ENCODE data around the gene COMMD10.

Gene COMMD10

DNA sequence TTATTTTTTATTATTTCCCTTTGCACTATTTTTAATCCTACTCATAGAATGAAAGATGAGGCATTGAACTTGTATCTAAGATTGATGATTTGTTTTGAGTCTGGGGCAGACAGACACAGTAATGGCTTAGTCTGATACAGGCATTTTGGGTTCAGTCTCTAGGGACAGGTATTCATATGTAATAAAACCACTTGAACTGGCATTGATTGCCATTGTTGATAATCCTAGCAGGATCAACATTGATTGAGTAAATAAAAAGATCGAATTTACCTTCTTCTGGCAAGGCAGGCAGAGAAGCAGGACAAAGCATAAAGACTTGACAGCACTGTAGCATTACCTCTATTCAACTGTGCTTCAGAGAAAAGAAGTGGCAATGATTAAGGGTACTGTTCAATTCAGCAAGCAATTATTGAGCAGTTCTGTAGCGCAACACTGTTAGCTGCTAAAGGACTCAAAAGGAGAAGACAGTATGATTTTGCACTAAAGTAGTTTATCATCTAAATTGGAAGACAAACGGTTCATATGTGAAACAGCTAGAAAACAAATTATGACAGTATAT is 144.4 kb downstream of the COMMD10 start:
- DNase-seq = no peak

DNA sequence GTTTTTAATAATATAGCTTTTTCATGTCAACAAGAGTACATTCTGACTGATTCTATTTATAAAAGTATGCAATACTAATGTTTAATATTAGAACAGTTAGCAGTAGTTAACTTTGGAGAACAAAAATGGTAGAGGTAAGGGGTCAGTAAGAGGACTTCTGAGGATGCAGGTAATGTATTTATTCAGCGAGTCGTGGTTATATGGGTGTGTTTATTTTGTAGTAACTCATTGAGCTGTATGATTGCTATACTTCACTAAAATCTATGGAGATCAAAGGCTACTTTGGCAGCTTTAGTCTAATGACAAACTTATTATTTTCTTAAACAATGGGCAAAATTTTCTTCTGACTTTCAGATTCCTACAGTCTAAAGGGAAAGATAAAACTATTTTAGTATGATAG is 146.5 kb downstream of the COMMD10 start:
- no peak for DNase-seq

DNA sequence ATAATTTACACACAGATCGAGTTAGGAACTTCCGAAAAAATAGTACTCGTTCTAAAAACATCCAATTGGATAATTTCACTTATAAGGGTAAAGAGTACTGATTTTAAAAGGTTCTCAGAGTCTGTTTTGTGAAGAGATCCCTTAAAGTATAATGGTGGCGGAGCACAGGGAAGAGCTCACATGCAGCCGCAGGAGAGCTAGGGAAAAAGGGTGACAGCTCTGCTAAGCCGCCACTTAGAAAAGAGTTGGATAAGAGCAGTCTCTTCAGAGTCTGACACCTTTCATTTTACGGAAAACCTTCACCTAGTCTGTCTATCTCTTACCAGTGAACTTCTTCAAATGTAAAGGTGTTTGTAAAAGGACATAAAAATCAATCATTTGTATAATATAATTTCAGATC is 149.9 kb downstream of the COMMD10 start:
- no peak for DNase-seq

DNA sequence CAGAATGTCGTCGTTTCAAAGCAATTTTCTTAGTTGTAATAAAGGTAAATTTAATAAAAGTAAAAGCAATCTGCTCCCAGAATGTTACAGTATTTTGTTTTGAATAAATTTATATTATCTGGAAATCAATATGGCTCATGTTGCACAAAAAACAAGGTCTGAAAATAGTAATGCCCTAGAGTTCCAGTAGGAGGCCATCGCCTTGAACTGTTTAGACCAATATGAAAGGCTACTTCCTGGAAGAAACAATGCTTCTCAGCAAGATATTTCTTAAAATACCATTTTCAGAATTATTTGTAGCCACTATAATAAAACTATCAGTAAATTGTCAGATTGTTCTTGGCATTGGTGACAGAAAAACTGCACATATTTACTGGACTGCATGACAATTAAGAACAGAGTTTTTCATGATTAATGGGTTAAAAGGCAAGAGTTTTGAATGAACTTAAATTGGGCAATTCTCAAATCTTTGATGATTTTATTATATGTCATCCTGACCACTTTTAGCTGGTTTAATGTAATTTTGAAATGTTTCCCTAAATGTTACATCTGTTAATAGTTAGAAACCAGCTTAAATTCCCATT is 153.2 kb downstream of the COMMD10 start:
- no peak for DNase-seq

DNA sequence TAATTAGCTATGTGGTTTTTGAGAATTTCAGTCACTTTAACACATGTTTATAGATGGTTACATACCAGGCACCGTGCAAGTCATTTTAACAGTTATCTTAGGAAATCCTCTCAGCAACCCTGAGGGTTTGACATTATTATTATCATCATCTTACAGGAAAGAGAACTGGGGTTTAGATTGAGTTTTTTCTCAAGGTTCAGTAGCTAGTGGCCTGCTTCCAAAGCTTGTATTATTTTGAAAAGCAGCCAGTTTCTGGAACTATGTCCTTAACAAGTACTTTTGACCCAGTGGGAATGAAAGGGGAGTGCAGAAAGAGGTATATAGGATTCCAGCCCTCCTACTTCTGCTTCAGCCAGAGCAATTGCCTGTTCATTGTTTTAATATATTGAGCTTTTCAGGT is 157.5 kb downstream of the COMMD10 start:
- DNase-seq = no peak

DNA sequence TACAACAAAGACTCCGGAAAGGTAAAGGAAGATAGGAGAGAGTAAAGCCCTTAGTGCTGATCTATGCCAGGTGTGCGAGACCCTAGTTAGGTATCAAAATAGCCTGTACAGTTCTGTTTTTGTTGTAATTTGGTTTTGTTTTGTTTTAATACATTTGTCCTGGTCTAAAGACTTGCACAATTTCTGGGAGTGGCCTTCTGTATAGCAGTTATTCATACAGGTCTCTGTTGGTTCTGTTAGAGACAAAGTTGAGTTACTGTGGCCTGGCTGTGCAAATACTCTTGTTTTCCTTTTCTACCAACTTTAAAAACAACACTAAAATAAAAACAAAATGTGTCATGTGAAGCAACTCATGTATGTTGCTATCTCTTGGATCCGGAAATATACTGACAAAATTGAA is 163.6 kb downstream of the COMMD10 start:
- DNase-seq = no peak

DNA sequence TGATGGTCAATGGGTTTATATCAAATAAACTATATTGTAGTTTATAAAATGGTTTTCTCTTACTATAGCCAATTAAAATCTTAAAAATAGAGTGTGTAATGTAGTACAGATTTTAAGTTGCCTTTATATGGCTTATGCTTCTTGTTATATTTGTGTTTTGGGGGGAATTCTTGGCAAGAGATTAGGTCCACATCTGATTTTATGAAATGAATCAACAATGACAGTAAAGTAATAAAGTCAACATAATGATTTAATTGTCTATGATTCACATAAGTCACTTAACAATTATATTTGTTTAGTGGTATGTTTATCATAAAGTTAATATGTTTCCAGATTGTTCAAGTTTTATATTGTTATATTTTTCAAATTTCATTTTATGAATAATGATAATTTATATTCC is 164.8 kb downstream of the COMMD10 start:
- no peak for DNase-seq

DNA sequence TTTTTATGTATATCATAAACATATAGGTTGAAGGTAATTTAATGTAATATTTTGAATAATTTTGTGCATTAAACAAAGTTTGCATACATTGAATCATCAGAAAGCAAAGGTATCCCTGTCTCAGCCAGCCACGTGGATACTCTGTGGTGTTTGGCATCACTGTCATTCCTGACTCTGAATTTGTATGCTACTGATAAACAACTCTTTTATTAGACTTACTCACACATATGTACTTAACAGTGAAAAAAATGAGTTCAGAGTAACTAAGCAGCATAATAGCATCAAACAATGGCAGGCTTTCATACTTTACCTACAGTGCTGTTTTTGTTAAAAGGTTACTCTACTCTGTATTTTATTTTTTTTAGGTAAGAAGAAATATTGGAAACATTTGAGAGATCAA is 171.9 kb downstream of the COMMD10 start:
- DNase-seq = no peak

DNA sequence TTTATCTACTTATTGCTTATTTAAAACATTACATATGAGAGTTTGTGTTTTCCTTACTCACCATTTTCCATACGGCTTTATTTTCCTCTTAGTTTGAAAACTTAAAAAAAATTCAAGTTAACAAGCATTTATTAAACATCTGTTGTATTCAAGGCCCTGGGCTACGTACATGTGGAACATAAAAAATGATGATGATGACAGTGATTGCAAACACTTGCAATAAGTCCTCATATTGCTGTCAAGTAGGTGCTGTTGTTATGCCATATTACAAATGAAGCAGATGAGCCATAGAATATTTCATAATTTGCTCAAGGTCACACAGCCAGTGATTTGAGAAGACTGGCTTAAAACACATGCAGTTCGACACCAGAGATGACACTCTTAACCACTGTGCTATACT is 180.6 kb downstream of the COMMD10 start:
- no peak for DNase-seq

DNA sequence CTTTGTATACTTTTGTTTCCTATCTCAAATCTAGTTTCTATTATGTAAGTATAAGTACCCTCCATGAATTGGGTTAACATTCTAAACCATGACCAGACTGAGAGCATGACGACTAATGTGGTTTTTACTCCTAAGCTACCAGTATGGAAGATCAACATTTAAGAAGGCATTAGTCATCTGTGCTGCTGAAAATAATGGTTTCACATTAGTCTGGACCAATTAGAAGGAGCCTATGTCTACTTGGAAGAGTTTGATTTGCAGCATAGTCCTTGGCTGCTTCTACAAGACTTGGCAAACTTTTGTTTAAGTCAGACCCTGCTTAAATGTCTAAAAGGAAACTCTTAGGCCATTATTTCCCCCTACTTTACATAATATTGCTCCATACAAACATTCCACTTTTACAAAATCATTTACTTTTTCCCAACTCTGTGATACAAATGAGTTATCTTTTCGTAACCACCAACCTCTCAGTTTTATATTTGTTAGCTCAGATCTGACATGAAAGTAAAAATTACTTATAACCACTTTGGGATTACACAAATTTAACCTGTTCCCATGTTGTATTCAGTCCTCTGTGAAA is 186.7 kb downstream of the COMMD10 start:
- no peak for DNase-seq

DNA sequence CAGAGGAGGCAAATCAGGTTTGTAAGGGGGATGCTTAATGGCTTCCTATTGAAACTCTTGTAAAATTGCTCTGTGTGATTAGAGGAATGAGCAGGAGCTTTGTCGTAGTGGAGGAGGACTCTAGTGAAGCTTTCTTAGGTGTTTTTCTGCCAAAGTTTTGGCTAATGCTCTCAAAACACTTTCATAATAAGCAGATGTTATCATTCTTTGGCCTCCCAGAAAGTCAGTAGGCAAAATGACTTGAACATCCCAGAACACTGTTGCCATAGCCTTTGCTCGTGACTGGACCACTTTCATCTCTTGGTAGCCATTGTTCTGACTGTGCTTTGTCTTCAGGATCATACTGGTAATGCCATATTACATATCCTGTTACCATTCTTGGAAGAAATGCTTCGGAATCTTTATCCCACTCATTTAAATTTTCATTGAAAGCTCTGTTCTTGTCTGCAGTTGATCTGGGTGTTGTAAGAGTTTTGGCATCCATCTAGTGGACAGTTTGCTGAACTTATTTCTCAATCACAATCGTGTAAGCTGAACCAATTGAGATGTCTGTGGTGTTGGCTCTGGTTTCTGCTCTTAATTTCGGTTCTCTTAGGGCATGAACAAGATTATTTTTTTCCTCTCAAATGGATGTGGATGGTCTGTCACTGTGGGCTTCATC is 187.6 kb downstream of the COMMD10 start:
- no peak for DNase-seq

DNA sequence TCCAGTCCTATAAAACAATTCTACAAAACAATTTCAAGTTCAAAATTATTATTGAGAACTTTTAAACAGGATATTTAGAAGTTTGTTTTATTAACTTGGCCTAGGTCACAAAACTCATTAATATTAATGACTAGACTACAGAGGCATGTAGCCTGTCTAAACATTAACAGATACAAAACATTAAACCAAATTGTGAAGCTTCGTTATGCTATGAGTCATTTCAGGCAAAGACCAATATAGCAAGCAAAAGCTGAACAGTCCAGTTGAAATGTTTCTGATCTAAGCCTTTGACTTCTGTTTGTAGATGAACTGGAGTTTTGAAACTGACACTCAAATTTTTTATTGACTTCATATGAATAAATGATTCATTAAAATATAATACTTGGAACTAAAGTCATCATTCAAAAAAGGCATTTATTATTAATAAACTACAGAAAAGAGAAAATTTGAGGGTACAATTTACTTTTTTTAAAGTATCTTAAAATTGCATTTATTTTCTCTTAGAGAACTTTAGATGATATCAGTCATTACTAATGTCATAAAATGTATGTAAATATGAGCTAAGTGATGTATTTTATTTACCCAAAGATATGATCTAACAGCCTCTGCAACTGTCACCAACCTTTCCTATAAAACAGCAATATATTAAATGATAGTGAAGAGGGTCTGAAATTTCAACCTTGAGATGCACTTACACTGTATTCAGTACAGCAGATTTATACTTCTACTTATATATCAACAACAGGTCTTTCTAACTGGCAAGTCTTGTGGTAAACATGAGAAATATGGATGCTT is 188.8 kb downstream of the COMMD10 start:
- no peak for DNase-seq

DNA sequence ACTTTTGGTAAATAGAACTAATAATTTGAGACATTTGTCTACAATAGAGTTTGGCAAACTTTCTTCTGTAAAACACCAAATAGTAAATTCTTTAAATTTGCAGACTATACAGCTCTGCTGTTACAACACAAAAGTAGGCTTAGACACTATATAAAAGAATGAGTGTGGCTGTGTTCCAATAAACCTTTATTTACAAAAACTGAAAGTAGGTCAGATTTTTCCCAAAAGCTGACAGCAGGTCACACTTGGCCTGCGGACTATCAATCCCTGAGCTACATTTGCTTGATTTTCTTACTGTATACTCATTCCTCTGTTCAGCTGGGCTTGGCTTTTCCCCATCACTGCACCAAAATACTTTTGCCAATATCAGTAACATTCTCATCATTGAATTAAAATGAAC is 189.4 kb downstream of the COMMD10 start:
- DNase-seq = no peak

DNA sequence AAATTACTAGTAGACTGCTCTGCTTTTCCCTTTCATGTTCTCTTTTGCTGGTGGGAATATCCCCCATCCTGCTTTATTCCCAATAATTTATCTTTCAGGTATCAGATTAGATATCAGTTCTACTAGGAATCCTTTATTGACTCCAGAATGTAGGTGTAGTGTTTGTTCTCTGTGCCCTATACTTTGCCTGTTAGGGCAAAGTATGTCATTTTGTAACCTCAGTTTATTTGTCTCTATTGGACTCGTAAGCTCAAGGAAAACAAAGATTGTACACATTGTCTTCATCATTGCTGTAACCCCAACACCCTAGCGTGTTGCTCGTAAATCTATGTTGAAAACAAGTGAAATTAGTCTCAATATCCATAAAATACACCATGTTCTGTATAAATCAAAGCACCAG is 190.5 kb downstream of the COMMD10 start:
- DNase-seq = no peak

DNA sequence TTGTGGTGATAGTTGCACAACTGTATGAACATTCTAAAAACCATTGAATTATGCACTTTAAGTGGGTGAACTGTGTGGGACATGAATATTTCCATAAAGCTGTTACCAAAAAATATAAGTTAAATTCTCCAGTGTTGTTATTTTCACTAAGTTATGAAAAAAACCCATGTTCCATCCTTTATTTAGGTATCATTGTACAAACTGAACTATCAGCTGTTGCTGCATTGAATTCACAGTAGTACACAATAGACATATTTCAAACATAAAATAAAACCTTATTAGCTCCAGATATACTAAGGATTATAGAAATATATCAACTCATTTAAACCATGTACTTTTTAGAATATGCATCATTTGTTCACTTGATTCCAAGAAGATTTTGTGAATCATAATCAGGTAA is 192.1 kb downstream of the COMMD10 start:
- no peak for DNase-seq

DNA sequence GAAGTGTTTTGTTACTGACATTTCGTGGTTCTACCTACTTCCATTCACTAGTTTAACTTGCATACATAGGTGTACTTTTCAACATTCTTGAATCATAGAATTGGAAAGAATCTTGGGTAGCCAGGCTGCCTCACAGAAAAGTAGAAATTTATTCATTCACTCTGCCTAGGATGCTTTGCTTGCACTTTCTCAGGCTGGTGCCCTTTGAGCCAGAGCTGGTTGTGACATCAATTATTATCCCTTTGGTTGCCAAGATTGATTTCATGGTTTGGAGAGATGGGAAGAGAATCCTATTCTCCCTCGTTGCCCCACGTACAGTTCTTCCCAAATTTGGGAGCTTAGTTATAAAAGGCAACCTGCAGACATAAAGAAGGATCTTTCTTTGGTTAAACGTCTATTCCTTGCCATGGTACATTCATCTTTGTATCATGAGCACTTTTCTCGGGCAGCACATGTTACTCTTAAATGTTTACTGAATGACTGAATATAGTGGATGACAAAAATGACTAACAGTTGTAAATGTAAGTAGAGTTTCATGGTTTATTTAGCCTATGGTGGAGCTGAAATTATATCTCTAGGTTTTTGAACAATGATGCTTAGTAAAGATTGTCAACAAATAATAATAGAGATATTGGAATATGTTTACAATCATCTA is 195.5 kb downstream of the COMMD10 start:
- DNase-seq = no peak

DNA sequence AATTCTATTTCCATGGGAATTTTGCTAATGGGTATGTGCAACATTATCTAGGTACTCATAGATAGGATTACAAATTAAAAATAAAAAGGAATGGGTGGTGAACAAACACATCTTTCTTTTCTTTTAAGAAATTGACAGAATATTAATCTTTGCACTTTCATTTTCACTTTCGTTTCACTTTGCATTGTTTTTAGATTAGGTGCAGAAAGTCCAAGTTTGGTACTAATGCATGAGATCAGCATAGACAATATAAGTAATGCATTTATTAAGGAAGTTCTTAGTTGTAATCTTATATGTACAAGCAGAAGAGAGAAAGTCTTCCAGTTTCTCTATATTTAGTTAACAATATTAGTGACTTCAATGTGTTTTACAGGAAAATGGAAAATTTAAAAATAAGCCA is 196.5 kb downstream of the COMMD10 start:
- DNase-seq = no peak

DNA sequence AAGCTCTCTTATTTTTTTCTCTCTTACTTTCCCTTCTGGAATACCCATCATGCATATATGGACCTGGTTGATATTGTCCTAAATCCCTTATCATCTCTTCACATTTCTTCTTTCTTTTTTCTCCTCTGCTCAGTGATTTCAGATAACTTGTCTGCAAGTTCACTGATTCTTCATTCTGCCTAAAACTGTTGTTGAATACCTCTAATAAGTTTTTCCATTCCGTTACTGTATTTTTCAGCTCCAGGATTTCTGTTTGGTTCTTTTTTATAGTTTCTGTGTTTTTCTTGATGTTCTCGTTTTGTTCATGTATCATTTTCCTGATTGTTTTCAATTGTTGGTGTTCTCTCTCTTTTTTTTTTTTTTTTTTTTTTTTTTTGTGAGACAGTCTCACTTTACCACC is 203.7 kb downstream of the COMMD10 start:
- no peak for DNase-seq

DNA sequence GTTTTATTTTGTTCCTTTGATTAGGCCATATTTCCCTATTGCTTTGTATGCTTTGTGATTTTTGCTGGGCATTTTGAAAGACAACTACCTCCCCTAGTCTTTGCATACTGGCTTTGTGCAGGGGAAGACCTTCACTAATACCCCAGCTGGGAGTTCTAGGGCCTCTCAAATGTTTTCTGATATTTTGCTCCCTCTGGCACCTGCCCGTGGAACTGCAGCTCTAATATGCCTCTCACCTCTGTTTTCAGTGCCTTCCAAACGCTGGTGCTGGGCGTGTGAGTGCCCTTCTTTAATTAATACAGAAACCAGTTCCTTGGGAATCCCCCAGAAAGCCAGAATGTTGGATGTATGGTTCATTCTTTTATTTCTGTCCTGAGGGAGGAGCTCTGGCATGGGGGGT is 204.5 kb downstream of the COMMD10 start:
- DNase-seq = no peak

DNA sequence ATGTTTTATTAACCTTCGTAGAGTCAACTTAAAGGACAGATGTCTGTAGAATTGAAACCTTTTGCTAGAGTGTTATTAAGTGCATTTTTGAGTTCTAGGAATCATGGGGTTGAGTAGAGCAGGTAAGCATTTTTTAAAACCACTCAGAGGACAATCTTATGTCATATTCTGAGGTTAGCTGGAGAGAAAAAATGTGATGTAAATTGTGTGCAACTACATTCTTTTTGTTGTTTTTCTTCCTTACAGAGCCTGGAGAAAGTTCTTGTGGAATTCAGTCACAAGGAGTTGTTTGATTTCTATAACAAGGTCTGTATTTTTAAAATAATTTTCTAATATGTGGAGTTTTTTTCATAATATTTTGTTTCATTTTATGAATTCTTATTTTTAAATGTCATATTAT is 206.4 kb downstream of the COMMD10 start:
- no peak for DNase-seq

DNA sequence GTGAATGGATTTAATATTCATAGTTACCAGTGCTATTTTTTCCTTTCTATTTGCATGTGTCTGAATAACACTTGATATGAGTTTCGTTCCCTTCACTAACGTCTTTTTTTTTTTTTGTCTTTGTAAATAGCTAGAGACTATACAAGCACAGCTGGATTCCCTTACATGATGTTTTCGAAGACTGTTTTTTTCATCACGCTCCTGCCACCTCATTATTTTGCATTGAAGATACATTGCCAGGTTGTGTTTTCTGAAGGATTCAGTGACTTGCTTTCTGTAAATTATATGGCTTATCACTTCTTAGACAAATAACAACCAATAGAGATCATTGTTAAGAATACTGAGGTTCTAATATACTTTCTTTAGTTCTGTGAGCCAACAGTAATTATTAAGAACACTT is 207.5 kb downstream of the COMMD10 start:
- DNase-seq = no peak

DNA sequence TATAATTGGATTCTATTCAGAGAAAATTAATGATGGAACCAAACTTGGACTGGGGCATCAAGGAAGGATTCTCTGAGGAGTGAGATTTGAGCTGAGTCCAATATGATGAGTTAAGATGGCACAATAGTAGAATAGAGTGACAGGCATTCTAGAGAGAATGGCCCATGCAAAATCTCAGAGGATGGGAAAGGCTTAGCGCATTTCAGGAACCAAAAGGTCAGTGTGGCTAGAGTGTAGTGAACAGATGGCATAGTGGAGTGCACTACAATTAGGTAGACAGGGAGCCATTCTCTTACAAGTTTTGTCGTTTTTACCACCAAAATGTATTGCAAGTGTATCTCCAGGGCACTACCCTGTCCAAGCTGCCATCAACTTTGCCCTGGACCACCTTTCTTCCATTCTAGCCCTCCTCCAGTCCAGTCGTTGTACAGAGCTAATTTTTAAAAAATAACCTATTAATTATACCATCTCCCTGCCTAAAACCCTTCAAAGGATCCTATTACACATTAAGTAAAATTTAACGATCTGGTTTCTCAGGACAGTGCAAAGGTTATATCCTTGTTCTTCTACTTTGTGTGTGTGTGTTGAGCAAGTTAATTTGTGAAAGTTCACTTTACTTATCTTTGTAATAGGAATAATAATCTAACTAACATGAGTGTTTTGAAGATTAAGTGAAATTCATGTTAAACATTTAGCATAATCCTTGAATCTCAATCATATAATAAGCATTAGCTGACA is 211.7 kb downstream of the COMMD10 start:
- DNase-seq = no peak

Measured in CD4-positive, alpha-beta T cell treated with Interleukin-17A for 1 hour (primary cell).